H9 (cell line): ENCODE measurements around the gene KDM3A. TPM values are rescaled to one million over a fixed set of nuclear protein-coding genes. Genes with fewer than 3 reads are reported as not detected.
A peak's percentile ranks its signal among the peaks of the same experiment; 100 is the strongest.

Source experiments
- DNase-seq: peaks from one replicate; pipeline ENCODE4 v3.0.0-alpha.2; 2017
- H2AFZ ChIP-seq: one replicate; pipeline ENCODE4 v1.6.1; 2013; ENCODE audit warnings: mild to moderate bottlenecking, low read length, control low read depth, moderate library complexity
- H2AK5ac ChIP-seq: 2 replicates; pipeline ENCODE4 v1.6.1; 2013; ENCODE audit warnings: low read length, control low read depth, mixed read lengths; ENCODE audit not compliant: insufficient read length
- H2BK120ac ChIP-seq: one replicate; pipeline ENCODE4 v1.6.1; 2013; ENCODE audit warnings: low read depth, mild to moderate bottlenecking, low read length, control low read depth, inconsistent platforms; ENCODE audit not compliant: poor library complexity, severe bottlenecking
- H2BK12ac ChIP-seq: 2 replicates; pipeline ENCODE4 v1.6.1; 2013; ENCODE audit warnings: low read length, control low read depth, mixed read lengths, low read depth; ENCODE audit not compliant: insufficient read length
- H2BK15ac ChIP-seq: 2 replicates; pipeline ENCODE4 v1.6.1; 2013; ENCODE audit warnings: low read depth, low read length, control low read depth
- H2BK20ac ChIP-seq: one replicate; pipeline ENCODE4 v1.6.1; 2013; ENCODE audit warnings: low read depth, mild to moderate bottlenecking, low read length, control low read depth, inconsistent platforms; ENCODE audit not compliant: poor library complexity, severe bottlenecking
- H2BK5ac ChIP-seq: 2 replicates; pipeline ENCODE4 v1.6.1; 2013; ENCODE audit warnings: low read length, control low read depth, mixed read lengths; ENCODE audit not compliant: insufficient read length
- H3K14ac ChIP-seq: 2 replicates; pipeline ENCODE4 v1.6.1; 2013; ENCODE audit warnings: low read length, control low read depth; ENCODE audit not compliant: insufficient read depth
- H3K18ac ChIP-seq: 2 replicates; pipeline ENCODE4 v1.6.1; 2013; ENCODE audit warnings: low read depth, mild to moderate bottlenecking, mixed read lengths, low read length, control low read depth; ENCODE audit not compliant: insufficient read length
- H3K23ac ChIP-seq: 2 replicates; pipeline ENCODE4 v1.6.1; 2013; ENCODE audit warnings: low read length, control low read depth, mixed read lengths, low read depth; ENCODE audit not compliant: insufficient read length
- H3K23me2 ChIP-seq: 2 replicates; pipeline ENCODE4 v1.6.1; 2013; ENCODE audit warnings: low read depth, mild to moderate bottlenecking, mixed read lengths, low read length, control low read depth; ENCODE audit not compliant: insufficient read length, poor library complexity, severe bottlenecking
- H3K27ac ChIP-seq: 2 replicates; pipeline ENCODE4 v1.5.1; 2013; ENCODE audit warnings: low read length, control low read depth, mixed read lengths, low read depth; ENCODE audit not compliant: insufficient read length
- H3K27me3 ChIP-seq: 2 replicates; pipeline ENCODE4 v1.6.1; 2013; ENCODE audit warnings: low read length, control low read depth, inconsistent platforms; ENCODE audit not compliant: insufficient read depth
- H3K4ac ChIP-seq: 2 replicates; pipeline ENCODE4 v1.6.1; 2013; ENCODE audit warnings: low read depth, mild to moderate bottlenecking, control low read depth, inconsistent platforms, low read length, moderate library complexity
- H3K4me1 ChIP-seq: 2 replicates; pipeline ENCODE4 v1.6.1; 2013; ENCODE audit warnings: low read length, control low read depth, inconsistent platforms; ENCODE audit not compliant: insufficient read depth
- H3K4me2 ChIP-seq: 2 replicates; pipeline ENCODE4 v1.6.1; 2013; ENCODE audit warnings: low read length, control low read depth, mixed read lengths; ENCODE audit not compliant: insufficient read length, insufficient read depth
- H3K56ac ChIP-seq: 2 replicates; pipeline ENCODE4 v1.6.1; 2013; ENCODE audit warnings: low read depth, mild to moderate bottlenecking, mixed read lengths, low read length, control low read depth; ENCODE audit not compliant: insufficient read length
- H3K79me1 ChIP-seq: 2 replicates; pipeline ENCODE4 v1.6.1; 2013; ENCODE audit warnings: low read depth, mild to moderate bottlenecking, moderate library complexity, low read length, control low read depth, inconsistent platforms; ENCODE audit not compliant: insufficient read depth, poor library complexity, severe bottlenecking
- H3K79me2 ChIP-seq: 2 replicates; pipeline ENCODE4 v1.6.1; 2013; ENCODE audit warnings: low read length, control low read depth, inconsistent platforms; ENCODE audit not compliant: insufficient read depth
- H3K9ac ChIP-seq: 2 replicates; pipeline ENCODE4 v1.6.1; 2013; ENCODE audit warnings: low read length, control low read depth, mixed read lengths; ENCODE audit not compliant: insufficient read length; ENCODE audit errors: extremely low read depth
- H3K9me3 ChIP-seq: one replicate; pipeline ENCODE4 v1.6.1; 2013; ENCODE audit warnings: low read depth, low read length, inconsistent platforms; ENCODE audit not compliant: control insufficient read depth
- H3T11ph ChIP-seq: one replicate; pipeline ENCODE4 v1.6.1; 2013; ENCODE audit warnings: mild to moderate bottlenecking, low read length, control low read depth, inconsistent platforms
- H4K20me1 ChIP-seq: one replicate; pipeline ENCODE4 v1.6.1; 2013; ENCODE audit not compliant: control insufficient read depth, insufficient read length, insufficient read depth
- H4K5ac ChIP-seq: 2 replicates; pipeline ENCODE4 v1.6.1; 2013; ENCODE audit warnings: low read depth, mild to moderate bottlenecking, mixed read lengths, low read length, control low read depth; ENCODE audit not compliant: insufficient read length
- H4K8ac ChIP-seq: replicated peaks from 2 replicates; pipeline ENCODE4 v1.6.1; 2013; ENCODE audit warnings: low read length, control low read depth, mixed read lengths, low read depth; ENCODE audit not compliant: insufficient read length
- H4K91ac ChIP-seq: 2 replicates; pipeline ENCODE4 v1.6.1; 2013; ENCODE audit warnings: low read depth, mild to moderate bottlenecking, moderate library complexity, mixed read lengths, low read length, control low read depth; ENCODE audit not compliant: insufficient read length
- H3K27ac Mint-ChIP-seq, 3 experiments: 2 replicates in 2 of 3; 3 replicates in 1 of 3; pipeline ENCODE4 v1.8.0; 2020 to 2021; ENCODE audit warnings: mixed read lengths in 3 of 3, mild to moderate bottlenecking in 1 of 3, moderate library complexity in 1 of 3
- H3K27me3 Mint-ChIP-seq: 2 replicates; pipeline ENCODE4 v1.8.0; 2021; ENCODE audit warnings: low read depth, mild to moderate bottlenecking, moderate library complexity, mixed read lengths
- H3K36me3 Mint-ChIP-seq, 3 experiments: 2 replicates in 2 of 3; 3 replicates in 1 of 3; pipeline ENCODE4 v1.8.0; 2020 to 2021; ENCODE audit warnings: low read depth in 3 of 3, mixed read lengths in 3 of 3; ENCODE audit not compliant: insufficient read depth in 1 of 3
- H3K4me1 Mint-ChIP-seq, 2 experiments: 2 replicates each; pipeline ENCODE4 v1.8.0; 2020; ENCODE audit warnings: mixed read lengths in 2 of 2
- H3K4me3 Mint-ChIP-seq, 2 experiments: 2 replicates in 1 of 2; 3 replicates in 1 of 2; pipeline ENCODE4 v1.8.0; 2020 to 2021; ENCODE audit warnings: mild to moderate bottlenecking in 2 of 2, mixed read lengths in 2 of 2, moderate library complexity in 1 of 2
- H3K9me3 Mint-ChIP-seq, 2 experiments: 2 replicates in 1 of 2; 3 replicates in 1 of 2; pipeline ENCODE4 v1.8.0; 2020; ENCODE audit warnings: mild to moderate bottlenecking in 2 of 2, mixed read lengths in 2 of 2, moderate library complexity in 1 of 2
- whole genome bisulfite sequencing: extraction: QIAGEN DNeasy Blood & Tissue Kit; methylation state at CpG from one replicate; pipeline ENCODE4 v1.1.7; 2013; ENCODE audit warnings: missing lambda C conversion rate, low lambda C conversion rate, mixed read lengths; ENCODE audit not compliant: insufficient read length; ENCODE audit errors: extremely low coverage; 5-methylcytosine and 5-hydroxymethylcytosine counted together
- total RNA-seq: library from RNA; stranded (reverse); gene quantifications from 2 replicates; pipeline ENCODE4 v1.2.1, GENCODE V29; 2021
- TF ChIP-seq, protein P1 (sequence below): fragments of 200-600 bp; sonication (generic); conservative IDR thresholded peaks from 3 replicates; pipeline ENCODE4 v1.8.0; 2021; ENCODE audit warnings: antibody characterized with exemption, mild to moderate bottlenecking

Gene KDM3A
- total RNA-seq, 1 experiment from 2014 or later, result 28.1 TPM

DNA sequence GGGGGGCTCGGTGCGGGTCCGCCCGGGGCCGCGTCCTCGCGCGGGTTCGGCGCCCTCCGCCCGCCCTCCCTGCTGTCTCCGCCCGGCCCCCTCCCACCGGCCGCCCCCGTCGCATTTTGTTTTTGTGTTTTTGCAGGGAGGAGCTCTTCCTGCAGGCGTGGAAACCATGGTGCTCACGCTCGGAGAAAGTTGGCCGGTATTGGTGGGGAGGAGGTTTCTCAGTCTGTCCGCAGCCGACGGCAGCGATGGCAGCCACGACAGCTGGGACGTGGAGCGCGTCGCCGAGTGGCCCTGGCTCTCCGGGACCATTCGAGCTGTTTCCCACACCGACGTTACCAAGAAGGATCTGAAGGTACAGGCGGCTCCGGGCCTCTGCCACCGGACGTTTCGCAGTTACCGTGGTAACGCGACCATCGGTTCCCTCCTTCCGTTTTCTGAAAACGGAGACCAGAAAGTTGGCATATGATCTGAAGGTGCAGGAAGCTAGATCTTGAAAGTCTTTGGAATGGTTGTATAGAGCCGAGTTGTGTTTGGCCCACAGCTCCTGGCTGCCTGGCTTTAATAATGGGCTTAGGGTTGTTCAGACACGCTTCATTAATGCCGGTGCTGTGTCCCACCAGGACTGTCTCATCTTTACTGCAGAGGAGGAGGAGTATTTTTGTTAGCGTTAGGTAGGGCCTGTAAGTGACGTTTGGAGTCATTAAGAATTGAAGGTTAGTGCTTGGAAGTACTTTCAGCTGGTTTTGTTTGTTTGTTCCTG, 891 bp downstream of the KDM3A start:
- no CpG with 5 or more reads among the region's 53 CpGs for WGBS
- H3K36me3 Mint-ChIP-seq, result peaks cover 22 to 58% (median 25%) of the 10 kb centered on the region in 3 experiments
- H3K4me1 ChIP-seq, result no peaks in the 10 kb centered on the region
- no peak overlapping the region for H2BK12ac ChIP-seq
- H3K4ac ChIP-seq, result no peak overlapping the region
- H2AK5ac ChIP-seq, result no peak overlapping the region
- H3K27ac Mint-ChIP-seq, result peak overlapping the region; percentile 69 to 93 (median 90); a peak in 6 of 7 replicates
- H2AFZ ChIP-seq, result no peak overlapping the region
- H3K9me3 Mint-ChIP-seq, result peaks cover 34 to 36% of the 10 kb centered on the region in 2 experiments
- peak; percentile 46 for DNase-seq
- H2BK120ac ChIP-seq, result no peak overlapping the region
- H3T11ph ChIP-seq, result no peak overlapping the region
- no peak overlapping the region for H2BK20ac ChIP-seq
- H3K27me3 Mint-ChIP-seq, result peaks cover 14% of the 10 kb centered on the region
- no peak overlapping the region for H4K5ac ChIP-seq
- no peak overlapping the region for H4K8ac ChIP-seq
- H3K79me2 ChIP-seq, result peaks cover 2% of the 10 kb centered on the region; the same call in 1 of the 2 replicates
- H4K20me1 ChIP-seq, result peaks cover 2% of the 10 kb centered on the region
- no peak overlapping the region for H3K27ac ChIP-seq
- H2BK5ac ChIP-seq, result no peak overlapping the region
- no peak overlapping the region for H3K23ac ChIP-seq
- peak overlapping the region; percentile 86 for H3K4me2 ChIP-seq
- H3K14ac ChIP-seq, result no peak overlapping the region
- H3K18ac ChIP-seq, result no peak overlapping the region
- H3K79me1 ChIP-seq, result peaks cover 6% of the 10 kb centered on the region
- H3K9me3 ChIP-seq, result peaks cover 7% of the 10 kb centered on the region
- peaks cover 20% of the 10 kb centered on the region in 2 experiments for H3K4me1 Mint-ChIP-seq
- H3K4me3 Mint-ChIP-seq, result peak overlapping the region; percentile 88 to 92
- no peak overlapping the region for H3K56ac ChIP-seq
- no peak overlapping the region for H4K91ac ChIP-seq
- no peak overlapping the region for H2BK15ac ChIP-seq
- no peaks in the 10 kb centered on the region for H3K27me3 ChIP-seq
- TF ChIP-seq, protein P1, sequence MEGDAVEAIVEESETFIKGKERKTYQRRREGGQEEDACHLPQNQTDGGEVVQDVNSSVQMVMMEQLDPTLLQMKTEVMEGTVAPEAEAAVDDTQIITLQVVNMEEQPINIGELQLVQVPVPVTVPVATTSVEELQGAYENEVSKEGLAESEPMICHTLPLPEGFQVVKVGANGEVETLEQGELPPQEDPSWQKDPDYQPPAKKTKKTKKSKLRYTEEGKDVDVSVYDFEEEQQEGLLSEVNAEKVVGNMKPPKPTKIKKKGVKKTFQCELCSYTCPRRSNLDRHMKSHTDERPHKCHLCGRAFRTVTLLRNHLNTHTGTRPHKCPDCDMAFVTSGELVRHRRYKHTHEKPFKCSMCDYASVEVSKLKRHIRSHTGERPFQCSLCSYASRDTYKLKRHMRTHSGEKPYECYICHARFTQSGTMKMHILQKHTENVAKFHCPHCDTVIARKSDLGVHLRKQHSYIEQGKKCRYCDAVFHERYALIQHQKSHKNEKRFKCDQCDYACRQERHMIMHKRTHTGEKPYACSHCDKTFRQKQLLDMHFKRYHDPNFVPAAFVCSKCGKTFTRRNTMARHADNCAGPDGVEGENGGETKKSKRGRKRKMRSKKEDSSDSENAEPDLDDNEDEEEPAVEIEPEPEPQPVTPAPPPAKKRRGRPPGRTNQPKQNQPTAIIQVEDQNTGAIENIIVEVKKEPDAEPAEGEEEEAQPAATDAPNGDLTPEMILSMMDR, result no peak
- peak overlapping the region; percentile 36 for H3K9ac ChIP-seq
- H3K23me2 ChIP-seq, result peaks cover 4% of the 10 kb centered on the region
